Stimulated activated CD8-positive, alpha-beta memory T cell treated with anti-CD3 and anti-CD28 coated beads, Interleukin-2, amount 100 ng/mL, for 1 hour (primary cell): ENCODE results near the gene FBXL4.

Experiments
- DNase-seq, 2 donors: peaks; one replicate each; pipeline ENCODE4 v3.0.0-alpha.2; 2020; ENCODE audit warnings: low read depth in 2 of 2

The FBXL4 gene

GRCh38 chr6:98880486-98880885 lies 67.3 kb downstream of the FBXL4 start:
- no peak for DNase-seq

- DNase-seq: no peak
Observed at GRCh38 chr6:98877250-98877649, 70.5 kb downstream of the FBXL4 start.

GRCh38 chr6:98875375-98875774 lies 72.4 kb downstream of the FBXL4 start:
- no peak for DNase-seq

GRCh38 chr6:98871821-98872220 lies 75.9 kb downstream of the FBXL4 start:
- DNase-seq: no peak

- no peak for DNase-seq
Observed at GRCh38 chr6:98871057-98871456, 76.7 kb downstream of the FBXL4 start.

- DNase-seq: no peak
Observed at GRCh38 chr6:98864497-98864896, 83.2 kb downstream of the FBXL4 start.

GRCh38 chr6:98848539-98849242 lies 99.1 kb downstream of the FBXL4 start:
- DNase-seq: no peak

- DNase-seq: no peak
Observed at GRCh38 chr6:98847779-98848538, 99.8 kb downstream of the FBXL4 start.

GRCh38 chr6:98847416-98847778 lies 100.3 kb downstream of the FBXL4 start:
- no peak for DNase-seq

GRCh38 chr6:98846021-98846380 lies 101.7 kb downstream of the FBXL4 start:
- DNase-seq: no peak

- DNase-seq: peak in 1 of 2 donors; percentile 34
Observed at GRCh38 chr6:98845211-98846020, 102.3 kb downstream of the FBXL4 start.

GRCh38 chr6:98844244-98845210 lies 103.2 kb downstream of the FBXL4 start:
- DNase-seq: no peak

- no peak for DNase-seq
Observed at GRCh38 chr6:98843271-98844243, 104.2 kb downstream of the FBXL4 start.

GRCh38 chr6:98842342-98843180 lies 105.2 kb downstream of the FBXL4 start:
- DNase-seq: no peak

- DNase-seq: no peak
Observed at GRCh38 chr6:98841621-98842341, 106.0 kb downstream of the FBXL4 start.

- DNase-seq: no peak
Observed at GRCh38 chr6:98840996-98841513, 106.7 kb downstream of the FBXL4 start.

- no peak for DNase-seq
Observed at GRCh38 chr6:98840385-98840784, 107.4 kb downstream of the FBXL4 start.

- no peak for DNase-seq
Observed at GRCh38 chr6:98839781-98840361, 107.9 kb downstream of the FBXL4 start.
